ENCODE measurements around the gene JAG2.

The JAG2 gene

GRCh38 chr14:105168496-105168978, at the start of gene JAG2:
Gene JAG2 (minus strand): TSS chr14:105168776. CDS start chr14:105168420, 356 bp downstream.
- DNase-seq (ENCODE audit: extremely low read depth, low read depth) = no peak
- H3K4me3 ChIP-seq (replicated peaks; ENCODE audit: low read depth, low read length) = no peak within 1 kb of the TSS

GRCh38 chr14:105217774-105218173, 49.2 kb upstream of the JAG2 start:
- DNase-seq (ENCODE audit: extremely low read depth, low read depth) = no peak
- H3K4me3 ChIP-seq (replicated peaks; ENCODE audit: low read depth, low read length) = no peak overlapping the region
- TF ChIP-seq, protein P1, sequence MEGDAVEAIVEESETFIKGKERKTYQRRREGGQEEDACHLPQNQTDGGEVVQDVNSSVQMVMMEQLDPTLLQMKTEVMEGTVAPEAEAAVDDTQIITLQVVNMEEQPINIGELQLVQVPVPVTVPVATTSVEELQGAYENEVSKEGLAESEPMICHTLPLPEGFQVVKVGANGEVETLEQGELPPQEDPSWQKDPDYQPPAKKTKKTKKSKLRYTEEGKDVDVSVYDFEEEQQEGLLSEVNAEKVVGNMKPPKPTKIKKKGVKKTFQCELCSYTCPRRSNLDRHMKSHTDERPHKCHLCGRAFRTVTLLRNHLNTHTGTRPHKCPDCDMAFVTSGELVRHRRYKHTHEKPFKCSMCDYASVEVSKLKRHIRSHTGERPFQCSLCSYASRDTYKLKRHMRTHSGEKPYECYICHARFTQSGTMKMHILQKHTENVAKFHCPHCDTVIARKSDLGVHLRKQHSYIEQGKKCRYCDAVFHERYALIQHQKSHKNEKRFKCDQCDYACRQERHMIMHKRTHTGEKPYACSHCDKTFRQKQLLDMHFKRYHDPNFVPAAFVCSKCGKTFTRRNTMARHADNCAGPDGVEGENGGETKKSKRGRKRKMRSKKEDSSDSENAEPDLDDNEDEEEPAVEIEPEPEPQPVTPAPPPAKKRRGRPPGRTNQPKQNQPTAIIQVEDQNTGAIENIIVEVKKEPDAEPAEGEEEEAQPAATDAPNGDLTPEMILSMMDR (IDR thresholded peaks at IDR 0.05; ENCODE audit: low read depth, low read length, missing control alignments) = no peak

More at GRCh38 chr14:105168496-105168978, at the start of gene JAG2:
- TF ChIP-seq, protein P1 (IDR thresholded peaks at IDR 0.05; ENCODE audit: low read depth, low read length, missing control alignments) = no peak

- no peak overlapping the region for H3K4me3 ChIP-seq (replicated peaks; ENCODE audit: low read depth, low read length)
- no peak for DNase-seq (ENCODE audit: extremely low read depth, low read depth)
- TF ChIP-seq, protein P1 (IDR thresholded peaks at IDR 0.05; ENCODE audit: low read depth, low read length, missing control alignments) = no peak
Measured at GRCh38 chr14:105216490-105217247, 48.1 kb upstream of the JAG2 start.

DNA sequence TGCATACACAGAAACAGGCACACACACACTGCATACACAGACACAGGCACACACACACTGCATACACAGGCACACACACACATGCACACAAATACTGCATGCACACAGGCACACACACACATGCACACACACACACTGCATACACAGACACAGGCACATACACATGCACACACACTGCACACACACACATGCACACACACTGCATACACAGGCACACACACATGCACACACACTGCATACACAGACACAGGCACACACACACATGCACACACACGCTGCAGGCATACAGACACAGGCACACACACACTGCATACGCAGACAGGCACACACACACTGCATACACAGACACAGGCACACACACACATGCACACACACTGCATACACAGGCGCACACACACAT, 47.0 kb upstream of the JAG2 start:
- no peak for DNase-seq (ENCODE audit: extremely low read depth, low read depth)
- TF ChIP-seq, protein P1 (IDR thresholded peaks at IDR 0.05; ENCODE audit: low read depth, low read length, missing control alignments) = no peak

GRCh38 chr14:105214324-105214915, 45.8 kb upstream of the JAG2 start:
- TF ChIP-seq, protein P1 (IDR thresholded peaks at IDR 0.05; ENCODE audit: low read depth, low read length, missing control alignments) = no peak
- H3K4me3 ChIP-seq (replicated peaks; ENCODE audit: low read depth, low read length) = no peak overlapping the region
- DNase-seq (ENCODE audit: extremely low read depth, low read depth) = no peak

More for the DNA sequence above, 47.0 kb upstream of the JAG2 start:
- no peak overlapping the region for H3K4me3 ChIP-seq (replicated peaks; ENCODE audit: low read depth, low read length)

- no peak for DNase-seq (ENCODE audit: extremely low read depth, low read depth)
- TF ChIP-seq, protein P1 (IDR thresholded peaks at IDR 0.05; ENCODE audit: low read depth, low read length, missing control alignments) = no peak
- H3K4me3 ChIP-seq (replicated peaks; ENCODE audit: low read depth, low read length) = no peak overlapping the region
Measured at GRCh38 chr14:105213361-105213760, 44.8 kb upstream of the JAG2 start.

Measured in HFF-Myc (cell line).